GM12875 (cell line): ENCODE results near the gene RRAGD.
"Not testable (repeated sequence)": the region's sequence is repeated elsewhere in the genome, so short reads cannot be mapped to it uniquely, and the experiment has no call there.

Source experiments
- H3K4me3 ChIP-seq: one replicate; pipeline ENCODE4 v1.5.1; 2011; ENCODE audit warnings: low read depth, low read length, control low read depth
- TF ChIP-seq, protein P1 (sequence below): IDR thresholded peaks from 2 replicates; pipeline ENCODE4 v1.5.1; 2011; ENCODE audit warnings: low read depth, mild to moderate bottlenecking, control low read depth, inconsistent platforms, low read length, moderate library complexity, borderline replicate concordance; ENCODE audit not compliant: insufficient read depth

RRAGD gene

DNA sequence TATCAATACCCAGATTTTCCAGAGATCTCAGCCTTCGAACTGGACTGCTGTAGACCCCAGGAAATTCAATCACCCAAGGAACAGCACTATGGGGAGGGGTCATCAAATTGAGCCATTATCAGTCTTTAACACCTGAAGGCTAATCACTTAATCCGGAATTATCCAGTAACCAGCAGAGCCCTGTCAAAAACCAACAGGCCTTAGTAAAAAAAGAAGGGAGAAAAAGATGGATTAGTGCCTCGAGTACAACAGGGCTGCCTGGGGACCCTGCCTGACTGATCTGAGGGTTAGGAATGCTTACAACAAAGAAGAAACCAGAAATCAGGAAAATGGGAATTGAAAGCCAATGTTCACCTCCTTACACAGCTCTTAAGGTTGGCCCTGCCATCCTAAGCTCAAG, 7.6 kb downstream of the RRAGD start:
- TF ChIP-seq, protein P1, sequence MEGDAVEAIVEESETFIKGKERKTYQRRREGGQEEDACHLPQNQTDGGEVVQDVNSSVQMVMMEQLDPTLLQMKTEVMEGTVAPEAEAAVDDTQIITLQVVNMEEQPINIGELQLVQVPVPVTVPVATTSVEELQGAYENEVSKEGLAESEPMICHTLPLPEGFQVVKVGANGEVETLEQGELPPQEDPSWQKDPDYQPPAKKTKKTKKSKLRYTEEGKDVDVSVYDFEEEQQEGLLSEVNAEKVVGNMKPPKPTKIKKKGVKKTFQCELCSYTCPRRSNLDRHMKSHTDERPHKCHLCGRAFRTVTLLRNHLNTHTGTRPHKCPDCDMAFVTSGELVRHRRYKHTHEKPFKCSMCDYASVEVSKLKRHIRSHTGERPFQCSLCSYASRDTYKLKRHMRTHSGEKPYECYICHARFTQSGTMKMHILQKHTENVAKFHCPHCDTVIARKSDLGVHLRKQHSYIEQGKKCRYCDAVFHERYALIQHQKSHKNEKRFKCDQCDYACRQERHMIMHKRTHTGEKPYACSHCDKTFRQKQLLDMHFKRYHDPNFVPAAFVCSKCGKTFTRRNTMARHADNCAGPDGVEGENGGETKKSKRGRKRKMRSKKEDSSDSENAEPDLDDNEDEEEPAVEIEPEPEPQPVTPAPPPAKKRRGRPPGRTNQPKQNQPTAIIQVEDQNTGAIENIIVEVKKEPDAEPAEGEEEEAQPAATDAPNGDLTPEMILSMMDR: no peak
- H3K4me3 ChIP-seq: no peak overlapping the region

DNA sequence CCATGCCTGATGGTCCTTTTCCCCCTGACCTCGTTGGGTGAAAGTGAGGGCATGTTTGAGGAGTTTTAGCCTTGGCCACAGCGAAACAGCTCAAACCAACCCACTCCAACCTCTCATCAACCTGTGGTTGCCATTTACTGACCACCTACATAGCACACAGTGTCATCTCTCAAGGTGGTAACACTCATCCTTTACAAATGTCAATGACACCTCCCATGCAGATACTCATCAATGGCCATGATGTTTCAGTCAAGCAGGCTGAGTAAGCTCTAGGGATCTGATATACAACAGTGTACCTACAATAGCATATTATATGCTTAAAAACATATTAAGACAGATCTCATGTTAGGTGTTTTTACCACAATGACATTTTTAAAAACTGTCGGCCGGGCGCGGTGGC, 9.3 kb downstream of the RRAGD start:
- TF ChIP-seq, protein P1: no peak
- H3K4me3 ChIP-seq: no peak overlapping the region

DNA sequence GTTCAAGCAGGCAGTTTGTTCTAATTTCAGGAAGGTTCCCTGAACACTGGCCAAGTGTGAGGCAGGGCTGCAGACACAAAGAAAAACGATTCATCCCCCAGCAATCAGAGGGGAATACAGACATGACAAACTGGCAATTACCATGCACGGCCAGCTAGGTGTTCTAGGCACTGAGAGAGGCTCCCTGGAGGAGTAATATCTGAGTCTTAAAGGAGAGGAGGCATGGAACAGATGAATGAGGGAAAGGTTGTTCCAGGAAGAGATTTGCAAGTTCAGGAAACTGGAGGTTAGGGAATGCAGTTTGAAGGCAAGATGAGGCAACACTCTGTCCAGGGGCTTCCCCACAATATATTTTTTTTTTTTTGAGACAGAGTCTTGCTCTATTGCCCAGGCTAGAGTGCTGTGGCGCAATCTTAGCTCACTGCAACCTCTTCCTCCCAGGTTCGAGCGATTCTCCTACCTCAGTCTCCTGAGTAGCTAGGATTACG, 11.1 kb downstream of the RRAGD start:
- no peak overlapping the region for H3K4me3 ChIP-seq
- TF ChIP-seq, protein P1: no peak

DNA sequence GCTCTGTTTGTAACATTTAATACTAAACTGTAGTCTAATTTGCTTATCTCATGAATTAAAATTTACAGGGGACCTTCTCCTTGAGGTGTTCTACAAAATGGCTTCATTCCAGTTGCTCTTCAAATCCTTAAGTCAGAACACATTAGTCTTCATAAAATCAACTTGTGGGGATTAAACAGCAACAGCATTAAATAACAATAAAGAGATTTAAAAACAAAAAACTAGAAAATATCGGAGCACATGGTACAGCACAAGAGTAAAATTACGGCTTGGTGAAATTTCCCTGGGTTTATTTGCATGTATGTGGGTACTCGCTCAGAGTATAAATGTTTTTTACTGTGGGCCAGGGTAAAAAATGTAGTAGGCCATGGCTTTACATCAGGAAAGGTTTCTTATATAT, 12.0 kb downstream of the RRAGD start:
- no peak overlapping the region for H3K4me3 ChIP-seq
- TF ChIP-seq, protein P1: no peak

DNA sequence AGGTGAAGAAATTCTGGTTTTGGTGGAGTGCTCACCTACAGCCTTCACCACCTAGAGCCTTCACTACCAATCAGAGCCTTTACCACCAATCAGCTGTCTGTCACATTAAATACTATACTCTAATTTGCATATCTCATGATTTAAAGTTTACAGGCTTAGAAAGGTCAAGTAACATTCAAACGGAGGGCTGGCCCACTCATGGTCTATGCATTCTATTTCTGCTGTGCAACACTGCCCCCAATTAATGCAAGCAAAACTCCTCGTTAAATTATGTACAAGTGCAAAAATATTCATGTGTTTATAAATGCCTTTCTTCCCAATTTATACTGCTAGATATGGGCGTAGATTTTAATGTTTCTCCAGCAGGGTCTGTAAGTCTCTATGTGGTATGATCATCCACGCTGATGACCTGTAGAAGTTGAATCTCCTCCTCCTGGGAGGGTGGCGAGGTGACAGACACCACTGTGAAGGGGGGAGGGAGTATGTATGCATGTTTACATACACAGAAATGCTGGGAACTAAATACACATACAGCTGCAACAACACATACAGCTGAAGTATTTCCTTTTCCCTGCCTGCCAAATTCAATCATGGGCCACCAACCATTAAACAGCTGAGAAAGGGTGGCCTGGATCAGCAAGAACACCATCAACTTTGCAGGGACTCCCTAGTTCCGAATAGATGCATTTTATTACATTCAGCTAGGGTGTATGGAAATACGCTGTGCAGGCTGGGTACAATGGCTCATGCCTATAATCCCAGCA, 13.1 kb downstream of the RRAGD start:
- no peak overlapping the region for H3K4me3 ChIP-seq
- TF ChIP-seq, protein P1: no peak

DNA sequence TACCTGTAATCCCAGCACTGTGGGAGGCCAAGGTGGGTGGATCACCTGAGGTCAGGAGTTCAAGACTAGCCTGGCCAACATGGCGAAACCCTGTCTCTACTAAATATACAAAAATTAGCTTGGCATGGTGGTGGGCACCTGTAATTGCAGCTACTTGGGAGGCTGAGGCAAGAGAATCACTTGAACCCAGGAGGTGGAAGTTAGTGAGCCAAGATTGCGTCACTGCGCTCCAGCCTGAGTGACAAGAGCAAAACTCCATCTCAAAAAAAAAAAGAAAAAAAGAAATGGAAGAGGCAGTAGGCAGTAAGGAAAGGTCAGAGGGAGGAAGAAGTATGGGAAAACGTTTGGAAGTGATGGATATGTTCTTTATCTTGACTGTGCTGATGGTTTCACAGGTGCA, 14.2 kb downstream of the RRAGD start:
- H3K4me3 ChIP-seq: not testable (repeated sequence)

DNA sequence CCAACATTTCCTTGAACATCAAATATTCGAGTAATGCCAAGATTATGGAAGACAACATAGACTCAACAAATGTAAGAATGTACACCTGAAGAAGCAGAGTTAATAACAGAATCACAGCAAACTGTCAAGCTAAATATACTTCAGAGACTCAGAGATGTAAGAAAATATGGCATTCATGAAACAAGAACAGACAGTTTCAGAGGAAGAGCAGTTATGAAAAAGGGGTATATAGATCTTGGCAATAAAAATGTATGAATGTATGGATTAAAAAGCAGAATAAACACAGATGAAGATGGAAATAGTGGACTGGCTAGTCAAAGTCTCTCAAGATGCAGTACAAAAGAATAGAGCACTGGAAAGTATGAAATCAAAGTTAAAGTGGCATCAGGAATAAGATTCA, 18.4 kb downstream of the RRAGD start:
- no peak overlapping the region for H3K4me3 ChIP-seq
- TF ChIP-seq, protein P1: no peak
